ENCODE results near the gene DLGAP1. TPM values are rescaled to one million over a fixed set of nuclear protein-coding genes. Genes with fewer than 3 reads are reported as not detected.

DLGAP1 gene
- total and polyA plus RNA-seq, 2 of the 13 experiments (the other 11 are each of a cell fraction or from before 2014, with no cell fraction given): 0.01 TPM; not detected in 1

DNA sequence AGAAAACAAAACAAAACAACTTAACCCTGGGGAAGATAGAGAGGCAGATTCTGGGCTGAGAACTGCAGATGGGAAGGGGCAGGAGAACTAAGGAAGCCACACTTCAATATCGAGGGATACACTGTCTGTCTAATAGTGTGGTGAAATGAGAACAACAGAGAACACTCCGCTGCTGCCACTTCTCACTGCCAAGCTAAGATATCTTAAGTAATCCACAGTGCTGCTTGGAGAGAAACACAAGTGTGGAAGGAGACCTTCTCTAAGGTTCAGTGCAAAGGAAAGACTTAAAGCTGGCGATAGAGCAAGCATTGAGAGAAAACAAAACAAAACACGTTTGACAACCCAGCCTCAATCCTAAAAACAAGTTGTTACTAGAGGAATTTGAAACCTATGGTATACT, 37.4 kb downstream of the DLGAP1 start:
- Histone ChIP-seq H3K4me2 (ENCODE audit: low read depth, low read length) (no peak overlapping the region), H3K4me3 (replicated peaks in 1 of 3; ENCODE audit: insufficient read depth in 1 of 3, low read depth in 2 of 3, low read length in 3 of 3) (no peak overlapping the region), H3K9me3 (ENCODE audit: low read length) (no peaks in the 10 kb centered on the region), H3K79me2 (ENCODE audit: insufficient read depth, low read length) (no peaks in the 10 kb centered on the region), H3K4me1 (ENCODE audit: insufficient read depth, low read length) (no peaks in the 10 kb centered on the region), H4K20me1 (ENCODE audit: insufficient read depth, low read length) (no peaks in the 10 kb centered on the region), H3K27ac (ENCODE audit: extremely low read length, insufficient read depth, low read length) (no peak overlapping the region), H3K27me3 (ENCODE audit: control insufficient read depth in 1 of 2, insufficient read depth in 2 of 2, low read length in 2 of 2) (no peaks in the 10 kb centered on the region), H2AFZ (ENCODE audit: low read length) (no peak overlapping the region), H3K9ac (ENCODE audit: insufficient read depth, low read depth, low read length) (no peak overlapping the region), H3K36me3 (replicated peaks in 1 of 2; ENCODE audit: control insufficient read depth in 1 of 2, insufficient read depth in 2 of 2, low read length in 2 of 2) (no peaks in the 10 kb centered on the region)
- ChIA-PET CTCF (ENCODE audit: low intra/inter-chr PET ratio, low total read pairs) (no interaction called here), POLR2A (no interaction called here)
- no peak for ATAC-seq
- WGBS (ENCODE audit: low lambda C conversion rate): 4% methylated on average over 4 of the region's 4 CpGs
- TF ChIP-seq MTA1 (CRISPR knock-in tag; IDR thresholded peaks at IDR 0.05; ENCODE audit: borderline replicate concordance): no peak
- DNase-seq (ENCODE audit: low spot score): no peak
- in situ Hi-C loops (cut with HindIII; ENCODE audit: extremely low pct_ligation_motif_present, low pct_unique_long_range_greater_than_20kb): no loop called here
- no peak for FAIRE-seq
- no TSS peak for BruUV-seq (replicated peaks)
- intact Hi-C loops (cut with micrococcal nuclease; ENCODE audit: unreplicated experiment): no loop called here

DNA sequence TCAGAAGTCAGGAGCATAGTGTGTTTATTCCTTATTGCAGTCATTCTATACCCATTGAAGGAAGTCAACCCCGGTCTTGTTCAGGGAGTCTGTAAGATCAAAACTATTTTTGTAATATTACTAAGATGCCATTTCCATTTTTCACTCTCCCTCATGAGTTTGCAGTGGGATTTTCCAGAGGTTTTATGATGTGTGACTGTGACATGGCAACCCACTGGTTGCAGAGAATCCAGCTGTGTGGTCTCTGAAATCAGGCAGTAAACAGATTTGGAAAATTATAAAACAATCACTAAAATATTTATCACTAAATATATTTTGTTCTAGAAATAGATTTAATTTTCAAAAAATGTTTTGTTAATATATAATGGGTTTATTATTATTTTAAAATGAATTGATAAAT, 38.1 kb downstream of the DLGAP1 start:
- intact Hi-C loops (cut with micrococcal nuclease; ENCODE audit: unreplicated experiment): no loop called here
- FAIRE-seq (no peak), DNase-seq (ENCODE audit: low spot score) (no peak), ATAC-seq (no peak)
- Histone ChIP-seq H3K27me3 (ENCODE audit: control insufficient read depth in 1 of 2, insufficient read depth in 2 of 2, low read length in 2 of 2) (no peaks in the 10 kb centered on the region), H3K4me3 (replicated peaks in 1 of 3; ENCODE audit: insufficient read depth in 1 of 3, low read depth in 2 of 3, low read length in 3 of 3) (no peak overlapping the region), H3K9ac (ENCODE audit: insufficient read depth, low read depth, low read length) (no peak overlapping the region), H3K4me2 (ENCODE audit: low read depth, low read length) (no peak overlapping the region), H4K20me1 (ENCODE audit: insufficient read depth, low read length) (no peaks in the 10 kb centered on the region), H3K36me3 (replicated peaks in 1 of 2; ENCODE audit: control insufficient read depth in 1 of 2, insufficient read depth in 2 of 2, low read length in 2 of 2) (no peaks in the 10 kb centered on the region), H3K27ac (ENCODE audit: extremely low read length, insufficient read depth, low read length) (no peak overlapping the region), H2AFZ (ENCODE audit: low read length) (no peak overlapping the region), H3K9me3 (ENCODE audit: low read length) (no peaks in the 10 kb centered on the region), H3K4me1 (ENCODE audit: insufficient read depth, low read length) (no peaks in the 10 kb centered on the region), H3K79me2 (ENCODE audit: insufficient read depth, low read length) (no peaks in the 10 kb centered on the region)
- ChIA-PET CTCF (ENCODE audit: low intra/inter-chr PET ratio, low total read pairs) (no interaction called here), POLR2A (no interaction called here)
- no TSS peak for BruUV-seq (replicated peaks)
- in situ Hi-C loops (cut with HindIII; ENCODE audit: extremely low pct_ligation_motif_present, low pct_unique_long_range_greater_than_20kb): no loop called here
- 0% methylated on average over 1 of the region's 1 CpG for WGBS (ENCODE audit: low lambda C conversion rate)
- TF ChIP-seq MAFG (CRISPR knock-in tag; IDR thresholded peaks at IDR 0.05) (no peak), NR2C2 (CRISPR knock-in tag; IDR thresholded peaks at IDR 0.05; ENCODE audit: borderline replicate concordance) (no peak), SMARCC2 (IDR thresholded peaks at IDR 0.05) (no peak), ONECUT2 (CRISPR knock-in tag; IDR thresholded peaks at IDR 0.05) (no peak), FOXK1 (CRISPR knock-in tag; IDR thresholded peaks at IDR 0.05; ENCODE audit: borderline replicate concordance, low read depth) (no peak), BRD4 (CRISPR knock-in tag; IDR thresholded peaks at IDR 0.05) (no peak), SKI (IDR thresholded peaks at IDR 0.05; ENCODE audit: partially characterized antibody) (no peak), ZNF83 (CRISPR knock-in tag; IDR thresholded peaks at IDR 0.05; ENCODE audit: borderline replicate concordance) (no peak), RAD21 (CRISPR knock-in tag; IDR thresholded peaks at IDR 0.05) (no peak), ZNF317 (CRISPR knock-in tag; IDR thresholded peaks at IDR 0.05) (no peak), SRY (CRISPR knock-in tag; IDR thresholded peaks at IDR 0.05) (no peak)
- TF ChIP-seq, protein P1, sequence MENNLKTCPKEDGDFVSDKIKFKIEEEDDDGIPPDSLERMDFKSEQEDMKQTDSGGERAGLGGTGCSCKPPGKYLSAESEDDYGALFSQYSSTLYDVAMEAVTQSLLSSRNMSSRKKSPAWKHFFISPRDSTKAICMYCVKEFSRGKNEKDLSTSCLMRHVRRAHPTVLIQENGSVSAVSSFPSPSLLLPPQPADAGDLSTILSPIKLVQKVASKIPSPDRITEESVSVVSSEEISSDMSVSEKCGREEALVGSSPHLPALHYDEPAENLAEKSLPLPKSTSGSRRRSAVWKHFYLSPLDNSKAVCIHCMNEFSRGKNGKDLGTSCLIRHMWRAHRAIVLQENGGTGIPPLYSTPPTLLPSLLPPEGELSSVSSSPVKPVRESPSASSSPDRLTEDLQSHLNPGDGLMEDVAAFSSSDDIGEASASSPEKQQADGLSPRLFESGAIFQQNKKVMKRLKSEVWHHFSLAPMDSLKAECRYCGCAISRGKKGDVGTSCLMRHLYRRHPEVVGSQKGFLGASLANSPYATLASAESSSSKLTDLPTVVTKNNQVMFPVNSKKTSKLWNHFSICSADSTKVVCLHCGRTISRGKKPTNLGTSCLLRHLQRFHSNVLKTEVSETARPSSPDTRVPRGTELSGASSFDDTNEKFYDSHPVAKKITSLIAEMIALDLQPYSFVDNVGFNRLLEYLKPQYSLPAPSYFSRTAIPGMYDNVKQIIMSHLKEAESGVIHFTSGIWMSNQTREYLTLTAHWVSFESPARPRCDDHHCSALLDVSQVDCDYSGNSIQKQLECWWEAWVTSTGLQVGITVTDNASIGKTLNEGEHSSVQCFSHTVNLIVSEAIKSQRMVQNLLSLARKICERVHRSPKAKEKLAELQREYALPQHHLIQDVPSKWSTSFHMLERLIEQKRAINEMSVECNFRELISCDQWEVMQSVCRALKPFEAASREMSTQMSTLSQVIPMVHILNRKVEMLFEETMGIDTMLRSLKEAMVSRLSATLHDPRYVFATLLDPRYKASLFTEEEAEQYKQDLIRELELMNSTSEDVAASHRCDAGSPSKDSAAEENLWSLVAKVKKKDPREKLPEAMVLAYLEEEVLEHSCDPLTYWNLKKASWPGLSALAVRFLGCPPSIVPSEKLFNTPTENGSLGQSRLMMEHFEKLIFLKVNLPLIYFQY (CRISPR knock-in tag; IDR thresholded peaks at IDR 0.05; ENCODE audit: borderline replicate concordance): no peak
- TF ChIP-seq, protein P2, sequence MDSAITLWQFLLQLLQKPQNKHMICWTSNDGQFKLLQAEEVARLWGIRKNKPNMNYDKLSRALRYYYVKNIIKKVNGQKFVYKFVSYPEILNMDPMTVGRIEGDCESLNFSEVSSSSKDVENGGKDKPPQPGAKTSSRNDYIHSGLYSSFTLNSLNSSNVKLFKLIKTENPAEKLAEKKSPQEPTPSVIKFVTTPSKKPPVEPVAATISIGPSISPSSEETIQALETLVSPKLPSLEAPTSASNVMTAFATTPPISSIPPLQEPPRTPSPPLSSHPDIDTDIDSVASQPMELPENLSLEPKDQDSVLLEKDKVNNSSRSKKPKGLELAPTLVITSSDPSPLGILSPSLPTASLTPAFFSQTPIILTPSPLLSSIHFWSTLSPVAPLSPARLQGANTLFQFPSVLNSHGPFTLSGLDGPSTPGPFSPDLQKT (CRISPR knock-in tag; IDR thresholded peaks at IDR 0.05; ENCODE audit: borderline replicate concordance): no peak
- TF ChIP-seq, protein P3, sequence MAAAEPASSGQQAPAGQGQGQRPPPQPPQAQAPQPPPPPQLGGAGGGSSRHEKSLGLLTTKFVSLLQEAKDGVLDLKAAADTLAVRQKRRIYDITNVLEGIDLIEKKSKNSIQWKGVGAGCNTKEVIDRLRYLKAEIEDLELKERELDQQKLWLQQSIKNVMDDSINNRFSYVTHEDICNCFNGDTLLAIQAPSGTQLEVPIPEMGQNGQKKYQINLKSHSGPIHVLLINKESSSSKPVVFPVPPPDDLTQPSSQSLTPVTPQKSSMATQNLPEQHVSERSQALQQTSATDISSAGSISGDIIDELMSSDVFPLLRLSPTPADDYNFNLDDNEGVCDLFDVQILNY (CRISPR knock-in tag; conservative IDR thresholded peaks at IDR 0.05): no peak

Measured in HepG2 (cell line).